Endothelial cell (in vitro differentiated cells): ENCODE results near the gene OR10G2. TPM values are rescaled to one million over a fixed set of nuclear protein-coding genes. Genes with fewer than 3 reads are reported as not detected.
"Not testable (repeated sequence)": the region's sequence is repeated elsewhere in the genome, so short reads cannot be mapped to it uniquely, and the experiment has no call there.

ENCODE experiments used
- DNase-seq: peaks from one replicate; pipeline ENCODE4 v3.0.0; 2021; ENCODE audit warnings: low spot score
- H3K27ac Mint-ChIP-seq: one replicate; pipeline ENCODE4 v1.8.0; 2021; ENCODE audit warnings: mixed read lengths, inconsistent platforms; ENCODE audit not compliant: unreplicated experiment
- H3K27me3 Mint-ChIP-seq: one replicate; pipeline ENCODE4 v1.8.0; 2021; ENCODE audit warnings: mild to moderate bottlenecking, moderate library complexity, mixed read lengths, inconsistent platforms; ENCODE audit not compliant: unreplicated experiment
- H3K36me3 Mint-ChIP-seq: one replicate; pipeline ENCODE4 v1.8.0; 2021; ENCODE audit warnings: mild to moderate bottlenecking, low read depth, mixed read lengths, inconsistent platforms; ENCODE audit not compliant: unreplicated experiment
- H3K4me1 Mint-ChIP-seq: one replicate; pipeline ENCODE4 v1.8.0; 2021; ENCODE audit warnings: mild to moderate bottlenecking, mixed read lengths, inconsistent platforms; ENCODE audit not compliant: unreplicated experiment
- H3K4me3 Mint-ChIP-seq: one replicate; pipeline ENCODE4 v1.8.0; 2021; ENCODE audit warnings: mild to moderate bottlenecking, mixed read lengths, inconsistent platforms; ENCODE audit not compliant: unreplicated experiment
- H3K9me3 Mint-ChIP-seq: one replicate; pipeline ENCODE4 v1.8.0; 2021; ENCODE audit warnings: mixed read lengths, inconsistent platforms; ENCODE audit not compliant: unreplicated experiment
- total RNA-seq: library from RNA; stranded (reverse); fragmentation: NEBNext Ultra II Directional; extraction: Animal tissue kit (Norgen Biotek cat#: 25700); gene quantifications from one replicate; pipeline ENCODE4 v1.2.1, GENCODE V29; 2021; ENCODE audit not compliant: unreplicated experiment
- TF ChIP-seq, protein P1 (sequence below): fragments of 200-600 bp; sonication (generic); IDR thresholded peaks from one replicate; pipeline ENCODE4 v1.5.0; 2021; ENCODE audit warnings: antibody characterized with exemption; ENCODE audit not compliant: unreplicated experiment

Gene OR10G2
- total RNA-seq, 1 donor from 2014 or later, result not detected

DNA sequence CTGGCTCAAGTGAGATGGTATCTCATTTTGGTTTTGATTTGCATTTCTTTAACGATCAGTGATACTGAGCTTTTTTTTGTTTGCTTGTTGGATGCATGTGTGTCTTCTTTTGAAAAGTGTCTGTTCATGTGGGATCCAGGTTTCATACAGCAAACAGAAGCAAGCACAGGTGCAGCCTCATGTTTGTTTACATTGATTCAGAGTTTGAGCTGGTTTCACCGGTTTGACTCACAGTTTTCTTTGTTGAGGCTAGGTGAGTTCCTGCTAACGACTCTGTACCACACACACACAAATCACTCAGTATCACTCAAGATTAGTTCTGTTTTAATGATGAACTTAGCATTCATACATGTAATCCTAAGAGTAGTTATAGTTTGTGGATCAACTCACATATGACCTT lies 3.7 kb downstream of the OR10G2 start:
- Mint-ChIP-seq H3K27me3 (no peaks in the 10 kb centered on the region), H3K9me3 (no peaks in the 10 kb centered on the region), H3K4me3 (no peak overlapping the region), H3K36me3 (no peaks in the 10 kb centered on the region), H3K27ac (no peak overlapping the region), H3K4me1 (no peaks in the 10 kb centered on the region)
- DNase-seq, result no peak
- TF ChIP-seq, protein P1, sequence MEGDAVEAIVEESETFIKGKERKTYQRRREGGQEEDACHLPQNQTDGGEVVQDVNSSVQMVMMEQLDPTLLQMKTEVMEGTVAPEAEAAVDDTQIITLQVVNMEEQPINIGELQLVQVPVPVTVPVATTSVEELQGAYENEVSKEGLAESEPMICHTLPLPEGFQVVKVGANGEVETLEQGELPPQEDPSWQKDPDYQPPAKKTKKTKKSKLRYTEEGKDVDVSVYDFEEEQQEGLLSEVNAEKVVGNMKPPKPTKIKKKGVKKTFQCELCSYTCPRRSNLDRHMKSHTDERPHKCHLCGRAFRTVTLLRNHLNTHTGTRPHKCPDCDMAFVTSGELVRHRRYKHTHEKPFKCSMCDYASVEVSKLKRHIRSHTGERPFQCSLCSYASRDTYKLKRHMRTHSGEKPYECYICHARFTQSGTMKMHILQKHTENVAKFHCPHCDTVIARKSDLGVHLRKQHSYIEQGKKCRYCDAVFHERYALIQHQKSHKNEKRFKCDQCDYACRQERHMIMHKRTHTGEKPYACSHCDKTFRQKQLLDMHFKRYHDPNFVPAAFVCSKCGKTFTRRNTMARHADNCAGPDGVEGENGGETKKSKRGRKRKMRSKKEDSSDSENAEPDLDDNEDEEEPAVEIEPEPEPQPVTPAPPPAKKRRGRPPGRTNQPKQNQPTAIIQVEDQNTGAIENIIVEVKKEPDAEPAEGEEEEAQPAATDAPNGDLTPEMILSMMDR, result no peak

DNA sequence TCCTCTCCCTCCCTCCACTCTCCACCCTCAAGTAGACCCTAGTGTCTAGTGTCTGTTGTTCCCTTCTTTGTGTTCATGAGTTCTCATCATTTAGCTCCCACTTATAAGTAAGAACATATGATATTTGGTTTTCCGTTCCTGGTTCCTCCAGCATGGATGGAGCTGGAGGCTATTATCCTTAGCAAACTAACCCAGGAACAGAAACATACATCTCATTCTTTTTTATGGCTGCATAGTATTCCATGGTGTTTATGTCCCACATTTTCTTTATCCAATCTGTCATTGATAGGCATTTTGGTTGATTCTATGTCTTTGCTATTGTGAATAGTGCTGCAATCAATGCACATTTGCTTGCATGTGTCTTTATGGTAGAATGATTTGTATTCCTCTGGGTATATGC lies 4.2 kb downstream of the OR10G2 start:
- not testable (repeated sequence) for H3K9me3 Mint-ChIP-seq, H3K36me3 Mint-ChIP-seq, H3K4me1 Mint-ChIP-seq, H3K27ac Mint-ChIP-seq, H3K27me3 Mint-ChIP-seq, H3K4me3 Mint-ChIP-seq, DNase-seq

DNA sequence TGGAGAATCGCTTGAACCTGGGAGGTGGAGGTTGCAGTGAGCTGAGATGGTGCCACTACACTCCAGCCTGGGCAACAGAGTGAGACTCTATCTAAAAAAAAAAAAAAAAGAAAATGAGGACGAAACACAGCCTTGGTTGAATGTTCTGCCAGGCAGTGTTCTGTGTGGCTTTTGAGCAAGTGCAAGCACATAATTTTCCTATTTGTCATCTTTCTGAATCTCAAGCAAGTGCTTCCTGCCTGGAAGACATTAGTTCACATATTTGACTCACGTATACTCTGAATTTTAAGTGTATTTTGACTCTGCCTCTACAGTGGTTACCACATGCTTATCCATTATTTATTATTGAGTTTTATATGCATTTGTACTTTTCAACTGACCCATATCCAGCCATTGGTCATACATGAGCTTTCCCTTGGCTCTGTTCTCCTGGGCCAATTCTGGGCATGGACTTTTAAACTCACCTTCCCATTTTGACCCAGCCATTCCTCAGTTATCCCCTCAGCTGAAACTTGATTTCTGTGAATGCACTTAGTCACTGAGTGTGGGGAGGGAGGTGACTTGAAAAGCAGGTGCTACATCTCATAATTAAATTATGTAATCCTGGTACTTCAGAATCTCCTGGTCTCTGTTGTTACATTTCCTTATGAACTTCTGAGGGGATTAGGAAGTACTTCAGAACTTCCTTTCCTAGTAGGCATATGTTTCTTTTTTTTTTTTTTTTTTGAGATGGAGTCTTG lies 8.1 kb downstream of the OR10G2 start:
- H3K36me3 Mint-ChIP-seq, result no peaks in the 10 kb centered on the region
- DNase-seq, result no peak
- TF ChIP-seq, protein P1, result no peak
- no peak overlapping the region for H3K4me3 Mint-ChIP-seq
- no peaks in the 10 kb centered on the region for H3K4me1 Mint-ChIP-seq
- no peak overlapping the region for H3K27ac Mint-ChIP-seq
- peaks cover 2% of the 10 kb centered on the region for H3K27me3 Mint-ChIP-seq
- no peaks in the 10 kb centered on the region for H3K9me3 Mint-ChIP-seq

DNA sequence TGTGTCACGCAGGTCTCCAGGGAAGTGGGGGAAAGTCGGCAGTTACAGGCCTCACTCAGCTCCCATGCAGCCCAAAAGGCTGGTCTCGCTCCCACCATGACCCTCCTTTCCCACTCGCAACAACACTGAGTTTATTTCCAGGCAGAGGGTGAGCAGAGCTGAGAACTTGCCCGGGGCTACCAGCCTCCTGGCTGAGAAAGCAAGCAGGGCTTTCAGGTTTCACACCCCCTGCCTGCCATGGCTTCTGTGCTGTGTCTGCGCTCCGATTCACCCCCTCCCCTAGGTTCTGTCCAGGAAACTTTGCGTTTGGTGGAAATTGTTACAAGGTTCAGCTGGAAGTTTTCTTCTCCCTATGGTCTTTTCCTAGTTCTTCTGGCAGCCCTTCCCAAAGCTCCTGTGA lies 17.1 kb downstream of the OR10G2 start:
- no peaks in the 10 kb centered on the region for H3K4me1 Mint-ChIP-seq
- no peaks in the 10 kb centered on the region for H3K36me3 Mint-ChIP-seq
- no peak for DNase-seq
- no peak overlapping the region for H3K27ac Mint-ChIP-seq
- TF ChIP-seq, protein P1, result no peak
- no peaks in the 10 kb centered on the region for H3K9me3 Mint-ChIP-seq
- peaks cover 2% of the 10 kb centered on the region for H3K27me3 Mint-ChIP-seq
- H3K4me3 Mint-ChIP-seq, result no peak overlapping the region

DNA sequence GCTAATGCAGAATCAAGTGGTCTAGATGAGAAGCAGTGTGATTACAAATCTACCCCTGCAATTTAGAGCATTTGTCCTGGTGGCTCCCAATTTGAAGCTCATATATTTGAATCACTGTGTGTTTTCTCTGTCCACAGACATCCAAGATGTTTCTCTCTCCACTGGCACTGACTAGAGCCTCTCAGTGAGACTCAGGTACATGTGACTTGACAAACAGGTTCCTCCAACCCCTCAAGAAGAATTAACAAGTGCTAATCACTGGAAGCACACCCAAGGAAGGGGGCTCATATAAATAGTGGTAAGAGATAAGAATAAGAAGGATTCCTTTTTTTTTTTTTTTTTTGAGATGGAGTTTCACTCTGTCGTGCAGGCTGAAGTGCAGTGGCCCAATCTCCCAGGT lies 20.5 kb downstream of the OR10G2 start:
- no peak for DNase-seq

More for the DNA sequence above, 20.5 kb downstream of the OR10G2 start:
- Mint-ChIP-seq H3K27me3 (peaks cover 2% of the 10 kb centered on the region), H3K4me3 (no peak overlapping the region), H3K27ac (no peak overlapping the region), H3K9me3 (no peaks in the 10 kb centered on the region), H3K4me1 (peaks cover 3% of the 10 kb centered on the region), H3K36me3 (no peaks in the 10 kb centered on the region)
- TF ChIP-seq, protein P1, result no peak
